Uterus (tissue), 2 donors: ENCODE results near the gene STK17A.

Source experiments
- CTCF ChIP-seq, 4 experiments: fragments of 200-600 bp in 2 of 4; fragments of 450-650 bp in 2 of 4; sonication (generic) in 2 of 4; IDR thresholded peaks; one replicate each; pipeline ENCODE4 v1.5.1; 2016 to 2019; ENCODE audit warnings: antibody characterized with exemption in 4 of 4, mild to moderate bottlenecking in 2 of 4, moderate library complexity in 1 of 4
- POLR2A ChIP-seq, 2 donors: fragments of 450-650 bp; IDR thresholded peaks; one replicate each; pipeline ENCODE4 v1.6.1; 2016; ENCODE audit warnings: antibody characterized with exemption in 2 of 2, mild to moderate bottlenecking in 1 of 2, moderate library complexity in 1 of 2

- no peak for TF ChIP-seq CTCF (IDR thresholded peaks at IDR 0.05)
- TF ChIP-seq POLR2A (IDR thresholded peaks at IDR 0.05) = no peak
These were observed 34.1 kb downstream of the STK17A start for GRCh38 chr7:43616977-43617376.
